Measurements from ENCODE around the gene CADPS2. TPM values are rescaled to one million over a fixed set of nuclear protein-coding genes. Genes with fewer than 3 reads are reported as not detected.
"Not testable (repeated sequence)": the region's sequence is repeated elsewhere in the genome, so short reads cannot be mapped to it uniquely, and the experiment has no call there.

CADPS2 gene
- total RNA-seq, 1 donor from 2014 or later = 3.1 TPM

DNA sequence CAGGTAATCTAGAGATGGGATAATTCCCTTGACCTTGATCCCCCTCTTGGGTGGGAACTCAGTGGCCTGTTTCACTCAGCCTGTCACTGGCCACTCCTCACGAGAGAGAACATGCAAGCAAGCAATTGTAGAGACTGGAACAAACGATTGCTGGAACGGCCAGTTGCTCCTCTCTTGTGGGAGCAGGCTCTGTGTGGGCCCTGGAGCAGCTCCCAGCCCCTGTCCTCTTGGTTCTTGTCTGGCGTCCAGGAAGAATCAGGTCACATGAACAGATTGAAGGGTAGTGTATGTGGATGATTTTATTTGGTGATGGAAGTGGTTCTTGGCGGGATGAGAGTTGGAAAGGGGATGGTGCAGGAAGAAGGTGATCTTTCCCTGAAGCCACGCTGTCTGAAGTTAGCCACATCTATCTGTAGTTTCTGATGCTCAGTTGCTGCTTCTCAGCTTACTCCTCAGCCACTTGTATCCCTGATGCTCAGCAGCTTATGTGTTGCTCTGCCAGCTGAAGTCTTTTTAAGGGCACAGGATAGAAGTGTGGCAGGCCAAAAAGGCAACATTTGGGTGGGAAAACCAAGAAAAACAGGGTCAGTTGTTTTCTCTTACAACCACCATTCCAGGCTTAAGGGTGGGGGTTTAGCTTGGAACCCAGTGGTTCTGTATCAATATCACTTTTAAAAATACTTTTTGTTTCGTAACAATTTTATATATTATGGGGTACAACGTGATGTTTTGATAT, 203.3 kb downstream of the CADPS2 start:
- Mint-ChIP-seq H3K4me3 (no peak overlapping the region), H3K27me3 (ENCODE audit: low read depth) (no peaks in the 10 kb centered on the region), H3K9me3 (peaks cover 2% of the 10 kb centered on the region), H3K27ac (ENCODE audit: unreplicated experiment) (no peak overlapping the region), H3K4me1 (peaks cover 18% of the 10 kb centered on the region), H3K36me3 (ENCODE audit: low read depth) (no peaks in the 10 kb centered on the region)
- DNase-seq (ENCODE audit: low read depth, low spot score) = no peak
- TF ChIP-seq, protein P1, sequence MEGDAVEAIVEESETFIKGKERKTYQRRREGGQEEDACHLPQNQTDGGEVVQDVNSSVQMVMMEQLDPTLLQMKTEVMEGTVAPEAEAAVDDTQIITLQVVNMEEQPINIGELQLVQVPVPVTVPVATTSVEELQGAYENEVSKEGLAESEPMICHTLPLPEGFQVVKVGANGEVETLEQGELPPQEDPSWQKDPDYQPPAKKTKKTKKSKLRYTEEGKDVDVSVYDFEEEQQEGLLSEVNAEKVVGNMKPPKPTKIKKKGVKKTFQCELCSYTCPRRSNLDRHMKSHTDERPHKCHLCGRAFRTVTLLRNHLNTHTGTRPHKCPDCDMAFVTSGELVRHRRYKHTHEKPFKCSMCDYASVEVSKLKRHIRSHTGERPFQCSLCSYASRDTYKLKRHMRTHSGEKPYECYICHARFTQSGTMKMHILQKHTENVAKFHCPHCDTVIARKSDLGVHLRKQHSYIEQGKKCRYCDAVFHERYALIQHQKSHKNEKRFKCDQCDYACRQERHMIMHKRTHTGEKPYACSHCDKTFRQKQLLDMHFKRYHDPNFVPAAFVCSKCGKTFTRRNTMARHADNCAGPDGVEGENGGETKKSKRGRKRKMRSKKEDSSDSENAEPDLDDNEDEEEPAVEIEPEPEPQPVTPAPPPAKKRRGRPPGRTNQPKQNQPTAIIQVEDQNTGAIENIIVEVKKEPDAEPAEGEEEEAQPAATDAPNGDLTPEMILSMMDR (conservative IDR thresholded peaks at IDR 0.05) = no peak

DNA sequence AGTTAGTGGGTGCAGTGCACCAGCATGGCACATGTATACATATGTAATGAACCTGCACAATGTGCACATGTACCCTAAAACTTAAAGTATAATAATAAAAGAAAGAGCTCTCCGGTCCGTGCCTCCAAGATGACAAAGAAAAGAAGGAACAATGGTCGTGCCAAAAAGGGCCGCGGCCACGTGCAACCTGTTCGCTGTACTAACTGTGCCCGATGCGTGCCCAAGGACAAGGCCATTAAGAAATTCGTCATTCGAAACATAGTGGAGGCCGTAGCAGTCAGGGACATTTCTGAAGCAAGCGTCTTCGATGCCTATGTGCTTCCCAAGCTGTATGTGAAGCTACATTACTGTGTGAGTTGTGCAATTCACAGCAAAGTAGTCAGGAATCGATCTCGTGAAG, 205.1 kb downstream of the CADPS2 start:
- H3K9me3 Mint-ChIP-seq; H3K4me3 Mint-ChIP-seq; DNase-seq (ENCODE audit: low read depth, low spot score); H3K27me3 Mint-ChIP-seq (ENCODE audit: low read depth); H3K27ac Mint-ChIP-seq (ENCODE audit: unreplicated experiment); H3K36me3 Mint-ChIP-seq (ENCODE audit: low read depth): not testable (repeated sequence)
- peaks cover 18% of the 10 kb centered on the region for H3K4me1 Mint-ChIP-seq

DNA sequence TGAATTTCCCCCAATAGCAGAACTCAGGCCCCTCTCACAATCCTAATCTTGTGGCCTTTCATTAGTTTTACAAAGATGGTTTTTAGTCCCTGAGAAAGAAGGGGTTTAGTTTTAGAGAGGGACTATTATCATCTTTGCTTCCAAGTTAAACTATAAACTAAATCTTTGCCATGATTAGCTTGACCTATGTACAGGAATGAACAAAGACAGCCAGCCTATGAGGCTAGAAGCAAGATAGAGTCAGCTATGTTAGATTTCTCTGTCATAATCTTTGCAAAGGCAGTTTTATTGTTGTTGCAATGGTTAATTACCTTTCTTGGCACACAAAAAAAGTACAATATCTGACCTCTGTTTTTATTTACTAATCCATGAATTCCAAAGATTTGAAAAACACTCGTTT, 206.4 kb downstream of the CADPS2 start:
- H3K27me3 Mint-ChIP-seq (ENCODE audit: low read depth) = no peaks in the 10 kb centered on the region
- TF ChIP-seq, protein P1 (conservative IDR thresholded peaks at IDR 0.05) = no peak
- no peaks in the 10 kb centered on the region for H3K36me3 Mint-ChIP-seq (ENCODE audit: low read depth)
- H3K4me3 Mint-ChIP-seq = no peak overlapping the region
- H3K4me1 Mint-ChIP-seq = peaks cover 18% of the 10 kb centered on the region
- H3K9me3 Mint-ChIP-seq = peaks cover 2% of the 10 kb centered on the region
- H3K27ac Mint-ChIP-seq (ENCODE audit: unreplicated experiment) = no peak overlapping the region
- DNase-seq (ENCODE audit: low read depth, low spot score) = no peak

DNA sequence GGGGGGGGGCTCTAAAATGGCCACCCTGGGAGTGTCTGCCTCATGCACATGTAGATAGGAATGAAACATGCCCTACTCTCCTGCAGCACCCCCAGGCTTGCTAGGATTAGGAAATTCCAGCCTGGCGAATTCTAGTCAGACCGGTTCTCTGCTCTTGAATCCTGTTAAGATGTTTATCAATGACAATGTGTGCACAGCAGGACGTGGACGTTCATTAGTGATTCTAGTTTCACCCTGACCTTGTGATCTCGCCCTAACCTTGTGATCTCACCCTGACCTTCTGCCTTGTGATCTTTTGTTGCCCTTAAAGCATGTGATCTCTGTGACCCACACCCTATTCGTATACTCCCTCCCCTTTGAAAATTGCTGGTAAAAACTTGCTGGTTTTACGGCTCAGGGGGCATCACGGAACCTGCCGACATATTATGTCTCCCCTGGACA, 207.0 kb downstream of the CADPS2 start:
- H3K36me3 Mint-ChIP-seq (ENCODE audit: low read depth); H3K9me3 Mint-ChIP-seq; H3K4me3 Mint-ChIP-seq; H3K27me3 Mint-ChIP-seq (ENCODE audit: low read depth): not testable (repeated sequence)
- peak; percentile 3 for DNase-seq (ENCODE audit: low read depth, low spot score)
- Mint-ChIP-seq H3K27ac (ENCODE audit: unreplicated experiment) (peak overlapping the region; percentile 74), H3K4me1 (peaks cover 18% of the 10 kb centered on the region)

DNA sequence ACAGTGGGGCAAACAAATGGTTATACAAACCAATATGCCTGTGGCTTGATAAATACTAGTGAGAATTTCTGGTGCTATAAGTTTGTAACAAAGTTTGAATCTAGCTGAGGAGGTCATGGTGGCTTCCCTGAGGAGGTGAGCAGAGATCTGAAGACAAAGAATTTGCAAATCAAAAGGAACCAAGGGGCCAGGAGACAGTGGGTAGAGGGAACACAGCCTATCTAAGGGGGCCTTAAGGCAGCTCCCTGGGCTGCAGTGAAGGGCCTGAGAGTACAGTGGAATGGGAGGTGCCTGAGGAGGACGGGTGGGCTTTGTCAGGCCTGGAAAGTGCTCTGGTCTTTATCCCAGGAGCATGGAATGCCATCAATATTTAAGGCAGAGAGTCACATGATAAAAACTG, 209.1 kb downstream of the CADPS2 start:
- no peak for DNase-seq (ENCODE audit: low read depth, low spot score)
- H3K27ac Mint-ChIP-seq (ENCODE audit: unreplicated experiment) = no peak overlapping the region
- H3K4me1 Mint-ChIP-seq = peaks cover 18% of the 10 kb centered on the region

DNA sequence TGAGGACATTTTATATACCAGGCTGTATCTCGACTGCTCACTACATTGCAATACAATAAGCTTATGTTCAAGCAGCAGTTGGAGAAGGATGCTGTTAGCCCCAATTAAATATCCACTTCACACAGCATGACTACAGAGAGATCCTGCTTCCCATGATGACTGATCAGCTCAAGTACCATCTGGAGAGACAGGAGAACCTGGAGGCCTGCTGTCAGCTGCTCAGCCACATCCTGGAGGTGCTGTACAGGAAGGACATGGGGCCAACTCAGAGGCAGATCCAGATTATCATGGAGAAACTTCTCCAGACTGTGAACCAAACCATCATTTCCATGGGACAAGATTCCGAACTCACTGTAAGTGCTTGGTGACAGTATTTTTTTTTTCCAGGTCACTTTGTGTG, 209.8 kb downstream of the CADPS2 start:
- Mint-ChIP-seq H3K27ac (ENCODE audit: unreplicated experiment) (no peak overlapping the region), H3K4me3 (no peak overlapping the region), H3K36me3 (ENCODE audit: low read depth) (no peaks in the 10 kb centered on the region), H3K4me1 (peaks cover 18% of the 10 kb centered on the region), H3K9me3 (peaks cover 2% of the 10 kb centered on the region), H3K27me3 (ENCODE audit: low read depth) (no peaks in the 10 kb centered on the region)
- no peak for DNase-seq (ENCODE audit: low read depth, low spot score)
- TF ChIP-seq, protein P1 (conservative IDR thresholded peaks at IDR 0.05) = no peak

More for the DNA sequence above, 209.1 kb downstream of the CADPS2 start:
- TF ChIP-seq, protein P1 (conservative IDR thresholded peaks at IDR 0.05) = no peak
- peaks cover 2% of the 10 kb centered on the region for H3K9me3 Mint-ChIP-seq
- no peaks in the 10 kb centered on the region for H3K27me3 Mint-ChIP-seq (ENCODE audit: low read depth)
- H3K4me3 Mint-ChIP-seq = no peak overlapping the region
- no peaks in the 10 kb centered on the region for H3K36me3 Mint-ChIP-seq (ENCODE audit: low read depth)
